NCI-H2029 (cell line): Measurements from ENCODE around the gene CDK2AP2.

Experiments used
- DNase-seq: peaks from one replicate; lab custom pipeline; 2025; lab: John Stamatoyannopoulos, UW

The CDK2AP2 gene

DNA sequence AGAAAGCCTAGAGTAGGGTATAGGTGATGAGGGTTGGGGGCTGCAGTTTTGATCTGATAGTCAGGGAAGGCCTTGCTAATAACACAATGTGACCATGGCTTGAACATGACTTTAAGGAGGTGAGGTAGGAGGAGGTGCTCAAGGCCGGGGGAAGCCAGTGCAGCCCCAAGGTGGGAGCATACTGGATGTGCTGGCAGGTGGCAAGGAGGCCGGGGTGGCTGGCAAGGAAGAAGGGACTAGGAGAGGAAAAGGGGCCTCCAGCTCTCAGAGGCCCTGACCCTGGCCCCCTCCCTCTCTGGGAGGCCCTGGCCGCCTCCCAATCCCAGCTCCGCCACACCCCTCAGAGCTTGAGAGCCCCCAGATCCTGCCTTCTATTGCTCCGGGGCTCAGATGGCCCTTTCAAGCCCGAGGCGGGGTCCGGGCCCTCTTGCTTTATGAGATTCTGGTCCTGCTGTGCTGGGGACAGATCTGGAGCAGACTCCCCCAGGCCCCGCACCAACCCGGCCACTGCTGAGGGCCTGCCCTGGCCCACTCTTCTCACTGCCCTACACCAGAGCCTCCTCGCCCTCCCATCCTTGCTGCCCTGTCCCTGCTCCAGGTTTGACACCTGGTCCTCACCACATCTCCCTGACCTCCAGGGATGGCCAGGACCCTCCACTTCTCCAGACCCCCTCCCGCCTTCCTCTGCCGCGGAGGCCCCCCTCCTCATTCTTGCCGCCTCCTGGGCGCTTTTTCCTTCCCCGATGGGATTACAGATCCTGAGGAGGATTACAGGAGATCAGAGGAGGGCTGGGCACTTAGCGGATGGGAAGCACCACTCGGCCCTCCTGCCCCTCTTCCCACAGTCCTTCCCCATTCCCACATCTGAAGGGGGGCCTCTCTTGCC, 4.6 kb downstream of the CDK2AP2 start:
- no peak for DNase-seq

DNA sequence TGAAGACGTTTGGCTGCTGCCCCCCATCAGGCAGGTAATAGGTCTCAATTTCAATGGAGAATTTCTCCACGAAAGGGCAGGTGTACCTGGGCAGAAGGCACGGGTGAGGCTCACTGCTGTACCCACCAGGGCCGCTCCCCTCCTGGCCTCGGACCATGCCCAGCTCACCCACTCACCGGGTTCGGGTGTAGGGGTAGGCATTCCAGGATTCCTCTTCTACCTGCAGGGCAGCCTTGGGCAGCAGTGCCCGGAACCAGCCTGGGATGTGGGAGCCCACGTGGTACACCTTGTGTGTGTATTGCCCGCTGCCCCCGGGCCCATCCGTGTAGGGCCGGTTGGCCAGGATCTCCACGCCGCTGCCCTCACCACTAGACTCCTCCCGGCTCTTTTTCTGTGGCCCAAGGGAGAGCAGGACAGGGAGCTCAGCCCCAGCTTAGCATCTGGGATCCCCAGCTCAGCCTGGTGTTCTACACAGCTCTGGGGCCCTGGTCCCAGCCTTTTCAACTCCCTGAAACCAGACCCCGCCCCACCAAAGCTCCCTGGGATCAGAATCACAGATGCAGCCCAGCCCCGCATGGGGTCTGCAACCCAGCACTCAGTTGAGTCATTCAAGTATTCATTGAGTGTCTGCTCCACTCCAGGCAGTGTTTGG, 5.5 kb downstream of the CDK2AP2 start:
- DNase-seq: no peak

DNA sequence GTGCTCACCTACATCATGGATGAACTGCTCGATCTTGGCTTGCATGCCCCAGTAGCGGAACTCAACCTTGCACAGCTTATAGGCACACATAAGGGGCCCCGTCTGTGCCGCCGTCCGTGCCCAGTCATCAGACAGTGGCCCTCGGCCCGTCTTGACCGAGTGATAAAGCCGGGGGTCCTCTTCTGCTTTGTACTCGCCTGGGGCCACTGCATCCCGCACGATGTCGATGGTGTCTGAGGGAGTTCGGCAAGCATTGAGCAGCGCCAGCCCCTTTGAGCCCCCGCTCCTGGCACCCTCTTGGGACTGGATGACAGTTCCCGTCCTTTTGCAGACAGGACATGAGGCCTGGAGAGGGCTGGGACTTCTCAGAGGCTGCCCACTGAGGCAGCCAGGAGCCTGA, 6.1 kb downstream of the CDK2AP2 start:
- DNase-seq: no peak

DNA sequence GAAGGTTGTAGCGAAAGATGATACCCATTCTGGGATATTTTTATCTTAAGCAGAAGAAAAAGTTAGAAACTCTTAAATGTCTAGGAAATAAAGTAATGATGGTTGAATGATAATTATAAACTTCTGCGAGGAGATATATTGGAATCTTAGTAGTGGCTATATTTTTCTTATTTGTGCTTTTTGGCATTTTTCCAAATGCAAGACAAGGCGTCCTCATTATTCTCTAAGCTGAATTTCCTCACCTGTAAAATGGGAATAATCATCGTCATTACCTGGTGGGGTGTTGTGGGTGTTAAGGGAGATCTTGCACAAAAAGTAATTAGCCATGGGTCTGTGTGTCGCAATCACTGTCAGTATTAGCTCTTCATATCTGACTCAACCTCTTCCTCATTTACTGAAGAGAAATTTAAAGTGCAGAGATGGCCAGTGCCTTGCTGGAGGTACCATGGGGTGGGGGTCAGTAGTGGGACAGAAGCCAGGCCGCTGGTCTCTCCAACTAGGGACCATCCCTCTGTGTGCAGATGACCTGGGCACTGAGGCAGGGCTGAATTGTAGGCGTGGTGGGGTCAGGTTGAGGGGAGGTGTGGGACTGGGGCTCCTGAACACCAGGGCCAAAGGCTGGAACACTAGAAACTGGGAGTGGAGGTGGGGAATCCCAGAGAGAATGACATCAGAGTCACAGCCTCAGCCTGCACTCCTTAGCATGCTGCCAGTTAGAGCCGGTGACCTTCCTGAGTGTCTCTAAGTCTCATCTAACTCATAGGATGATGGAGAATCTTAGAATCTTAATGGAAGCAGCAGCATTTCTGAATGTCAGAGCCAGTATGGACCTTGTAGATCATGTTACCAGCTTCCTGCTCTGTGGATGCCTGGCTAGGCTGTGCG, 6.9 kb downstream of the CDK2AP2 start:
- no peak for DNase-seq

DNA sequence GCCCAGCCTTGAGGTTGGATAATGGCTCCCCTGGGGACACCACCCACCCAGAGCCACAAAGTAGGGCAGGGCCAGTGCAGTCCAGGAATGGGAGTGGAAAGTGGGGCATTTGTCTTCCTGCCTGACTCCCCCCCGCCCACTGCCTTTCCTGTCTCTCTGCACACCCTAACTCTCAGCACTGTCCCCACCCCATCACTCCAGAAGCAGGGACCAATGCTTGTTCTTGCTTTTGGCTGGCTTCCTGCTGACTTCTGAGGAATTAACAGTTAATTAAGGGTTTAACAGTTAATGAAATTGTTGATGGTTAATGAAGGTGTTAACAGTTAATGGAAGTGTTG, 7.5 kb downstream of the CDK2AP2 start:
- DNase-seq: no peak

DNA sequence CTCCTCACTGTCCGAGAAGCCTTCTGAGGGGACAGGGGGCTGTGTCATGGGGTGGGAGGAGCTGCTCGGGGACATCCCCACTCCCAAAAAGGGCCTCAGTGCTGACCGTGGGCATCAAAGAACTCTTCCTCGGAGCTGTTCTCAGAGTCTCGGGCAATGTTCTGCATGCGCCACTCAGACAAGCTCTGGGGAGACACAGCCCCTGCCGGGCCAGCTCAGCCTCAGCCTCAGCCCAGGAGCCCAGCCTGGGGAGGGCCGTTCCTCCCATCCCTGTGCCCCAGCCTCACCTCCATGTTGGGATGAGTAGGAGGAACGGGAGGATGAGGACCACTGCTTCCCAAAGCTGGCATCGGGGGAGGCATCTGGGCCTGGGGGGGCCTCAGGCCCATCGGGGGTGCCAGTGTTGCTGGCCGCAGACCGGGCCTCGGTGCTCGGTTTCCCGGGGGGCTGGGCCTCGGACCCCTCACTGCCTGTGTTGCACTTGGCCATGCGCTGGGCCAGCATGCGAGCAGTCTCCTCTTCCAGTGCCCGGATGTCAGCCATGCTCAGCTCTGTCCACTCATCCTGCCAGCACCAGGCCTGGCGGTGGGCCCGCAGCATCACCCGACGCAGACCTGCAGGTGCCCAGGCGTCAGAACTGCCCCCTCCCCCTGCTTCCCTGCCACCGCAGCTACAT, 8.0 kb downstream of the CDK2AP2 start:
- no peak for DNase-seq

DNA sequence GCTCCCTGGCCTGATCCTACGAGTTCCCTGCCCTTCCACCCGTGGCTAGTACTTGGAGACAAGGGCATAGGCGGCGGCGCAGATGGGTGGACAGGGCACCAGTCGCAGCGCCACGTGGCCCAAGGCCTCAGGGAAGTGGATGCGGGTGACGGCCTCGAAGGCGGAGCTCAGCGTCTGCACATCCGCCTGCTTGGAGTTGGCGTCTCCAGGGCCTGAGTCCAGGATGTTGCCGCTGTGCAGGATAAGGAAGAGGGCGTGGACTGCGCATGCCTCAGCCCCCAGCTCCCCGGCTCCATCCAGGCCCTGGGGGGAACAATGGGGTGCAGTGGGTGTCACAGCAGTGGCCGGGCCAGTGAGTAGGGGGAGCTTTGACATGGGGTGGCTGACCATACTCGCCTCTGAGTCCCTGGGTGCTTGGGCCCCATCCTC, 9.4 kb downstream of the CDK2AP2 start:
- no peak for DNase-seq

DNA sequence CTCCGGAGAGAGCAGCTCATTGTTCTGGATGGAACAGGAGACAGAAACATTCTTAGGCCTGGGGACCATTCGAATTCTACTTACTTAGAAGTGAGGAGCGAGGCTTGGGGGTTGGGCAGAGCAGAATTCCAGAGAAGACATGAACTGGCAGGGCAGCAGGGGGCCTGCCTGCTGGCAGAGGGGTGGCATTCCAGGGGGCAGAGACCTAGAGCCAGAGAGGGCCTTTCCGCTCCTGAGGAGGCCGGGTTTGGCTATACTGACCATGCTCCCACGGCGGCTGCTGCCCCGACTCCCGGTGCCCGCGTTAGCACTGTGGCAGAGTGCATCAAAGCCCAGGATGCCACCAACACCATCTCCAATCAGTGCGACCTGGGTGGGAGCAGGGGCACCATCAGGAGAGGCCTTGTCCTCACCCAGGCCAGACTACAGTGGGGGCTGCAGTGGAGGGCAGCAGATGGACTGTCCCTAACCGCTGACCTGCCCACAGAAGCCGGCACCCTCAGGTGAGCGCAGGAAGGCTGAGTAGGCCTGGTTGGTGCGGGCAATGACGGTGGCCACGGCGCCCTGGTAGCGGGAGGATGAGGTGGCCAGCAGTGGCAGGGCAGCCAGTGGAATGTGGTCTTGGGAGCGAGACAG, 10.2 kb downstream of the CDK2AP2 start:
- DNase-seq: no peak

DNA sequence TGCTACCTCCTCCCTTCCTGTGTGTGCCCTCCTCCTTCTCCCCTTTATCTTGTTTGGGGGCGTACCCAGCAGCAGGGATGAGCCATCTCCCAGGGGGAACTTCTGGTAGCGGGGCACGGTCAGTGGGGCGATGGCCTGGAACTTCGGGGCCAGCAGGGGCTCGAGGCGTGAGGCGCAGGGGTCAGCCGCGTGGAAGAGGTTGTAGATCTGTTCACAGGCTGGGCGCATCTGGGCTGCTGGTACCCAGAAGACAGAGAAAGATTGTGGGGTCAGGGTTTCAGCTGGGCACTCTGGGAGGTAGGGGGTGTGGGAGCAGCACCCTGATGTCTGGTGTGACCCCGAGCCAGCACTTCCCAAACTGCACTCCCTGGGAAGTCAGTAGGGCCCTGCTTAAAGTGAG, 11.8 kb downstream of the CDK2AP2 start:
- no peak for DNase-seq

DNA sequence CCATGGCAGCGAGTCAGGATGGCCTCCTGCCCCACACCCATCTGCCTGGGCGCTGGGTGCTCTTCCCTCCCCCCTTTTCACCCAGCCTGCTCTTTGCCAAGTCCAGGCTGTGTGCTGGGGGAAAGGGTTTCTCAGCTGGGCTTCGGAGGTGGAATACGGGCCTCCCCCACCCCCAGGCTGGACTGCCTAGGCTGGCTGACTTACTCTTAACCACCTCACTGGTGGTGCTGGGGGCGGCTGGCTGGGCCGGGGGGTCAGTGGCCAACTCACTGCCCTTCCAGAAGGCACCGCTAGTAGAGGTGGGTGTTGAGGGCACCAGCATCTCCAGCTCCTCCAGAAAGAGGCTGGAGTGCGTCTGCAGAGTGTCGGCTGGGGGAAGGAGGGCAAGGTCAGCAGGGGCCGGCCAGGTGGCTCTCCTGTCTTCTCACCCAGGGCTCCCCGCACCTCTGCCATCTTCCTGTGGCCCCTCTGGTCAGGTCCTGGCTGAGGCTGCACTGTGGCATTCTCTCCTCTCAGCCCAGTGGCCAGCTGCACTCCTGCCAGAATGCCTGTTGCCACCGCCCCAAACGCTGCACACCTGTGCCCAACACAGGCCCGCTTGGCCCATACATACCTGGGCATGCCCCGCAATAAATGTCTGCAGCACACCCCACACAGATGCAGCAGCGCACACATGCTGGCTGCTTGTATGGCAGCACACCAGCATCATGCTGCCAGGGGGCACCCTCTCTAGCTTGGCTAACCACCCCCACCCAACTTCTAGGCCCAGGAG, 12.5 kb downstream of the CDK2AP2 start:
- DNase-seq: no peak

DNA sequence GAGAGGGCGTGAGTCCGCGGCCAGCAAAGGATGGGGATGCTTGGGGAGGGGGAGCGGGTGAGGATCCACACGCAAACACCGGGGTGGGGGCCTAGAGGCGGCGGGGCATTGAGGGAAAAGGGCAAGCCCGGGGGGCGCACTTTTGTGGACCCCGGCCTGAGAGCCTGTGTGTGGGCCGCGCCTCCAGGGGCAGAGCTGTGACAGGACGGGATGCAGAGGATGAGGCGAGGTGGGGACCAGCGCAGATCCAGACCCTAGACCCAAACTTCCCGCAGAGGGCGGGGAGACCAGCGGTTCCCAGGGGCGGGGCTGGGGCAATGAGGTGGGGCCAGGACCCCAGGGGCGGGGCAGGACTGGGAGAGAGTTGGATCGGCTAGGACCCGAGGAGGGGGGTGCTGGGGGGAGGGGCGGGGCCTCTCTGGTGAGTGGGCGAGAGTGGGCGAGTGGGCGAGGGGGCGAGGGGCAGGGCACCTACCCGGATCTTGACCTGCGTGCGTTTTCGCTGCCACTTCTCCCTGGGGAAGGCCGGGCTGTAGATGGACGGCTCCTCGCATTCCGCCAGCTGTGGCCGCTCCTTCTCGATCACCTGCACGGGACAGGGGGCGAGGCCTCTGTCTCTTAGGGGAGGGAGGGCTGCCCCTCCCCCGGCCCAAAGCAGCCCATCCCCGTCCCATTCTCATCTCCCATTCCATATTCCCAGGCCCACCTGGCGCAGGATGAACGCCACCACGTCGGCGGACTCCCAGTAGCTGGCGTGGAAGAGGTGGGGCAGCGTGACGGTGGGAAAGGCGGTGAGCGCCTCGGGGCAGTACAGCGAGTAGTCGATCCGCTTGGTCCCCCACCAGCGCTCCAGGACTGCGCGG, 13.4 kb downstream of the CDK2AP2 start:
- no peak for DNase-seq

DNA sequence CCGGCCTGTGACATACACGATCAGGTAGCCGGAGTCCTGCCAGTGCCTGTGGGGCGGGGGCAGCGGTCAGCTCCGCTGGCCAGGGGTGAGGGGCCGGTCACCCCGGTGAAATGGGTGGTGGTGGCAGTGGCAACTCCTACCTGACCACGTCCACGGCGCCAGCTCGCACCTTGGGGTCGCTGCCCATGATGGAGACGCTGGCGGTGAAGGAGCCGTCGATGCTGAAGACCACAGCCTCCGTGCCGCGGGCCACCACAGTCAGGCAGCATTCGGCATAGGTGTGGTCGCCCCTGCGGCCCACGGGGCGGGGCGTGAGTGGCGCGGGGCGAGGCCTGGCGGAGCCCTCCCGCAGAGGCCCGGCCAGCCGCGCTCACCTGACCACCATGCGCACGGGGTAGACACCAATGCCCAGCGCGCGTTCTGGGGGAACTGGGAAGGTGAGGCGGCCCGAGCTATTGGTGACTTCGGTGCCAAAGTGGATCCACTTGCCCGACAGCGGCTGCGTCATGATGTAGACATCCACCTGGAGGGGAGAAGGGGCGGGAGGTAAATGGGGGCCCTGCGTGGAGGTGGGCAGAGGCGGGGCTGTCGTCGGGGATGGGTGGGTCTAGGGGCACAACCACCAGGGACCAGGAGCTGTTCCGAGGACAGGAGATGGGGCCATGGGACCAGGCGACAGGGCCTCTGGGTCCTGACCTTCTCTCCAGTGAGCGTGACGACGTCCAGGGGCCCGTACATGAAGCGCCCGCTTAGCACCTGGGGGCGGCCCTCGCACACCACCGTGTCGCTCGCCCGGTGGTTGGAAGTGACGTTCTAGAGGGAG, 14.2 kb downstream of the CDK2AP2 start:
- DNase-seq: no peak

DNA sequence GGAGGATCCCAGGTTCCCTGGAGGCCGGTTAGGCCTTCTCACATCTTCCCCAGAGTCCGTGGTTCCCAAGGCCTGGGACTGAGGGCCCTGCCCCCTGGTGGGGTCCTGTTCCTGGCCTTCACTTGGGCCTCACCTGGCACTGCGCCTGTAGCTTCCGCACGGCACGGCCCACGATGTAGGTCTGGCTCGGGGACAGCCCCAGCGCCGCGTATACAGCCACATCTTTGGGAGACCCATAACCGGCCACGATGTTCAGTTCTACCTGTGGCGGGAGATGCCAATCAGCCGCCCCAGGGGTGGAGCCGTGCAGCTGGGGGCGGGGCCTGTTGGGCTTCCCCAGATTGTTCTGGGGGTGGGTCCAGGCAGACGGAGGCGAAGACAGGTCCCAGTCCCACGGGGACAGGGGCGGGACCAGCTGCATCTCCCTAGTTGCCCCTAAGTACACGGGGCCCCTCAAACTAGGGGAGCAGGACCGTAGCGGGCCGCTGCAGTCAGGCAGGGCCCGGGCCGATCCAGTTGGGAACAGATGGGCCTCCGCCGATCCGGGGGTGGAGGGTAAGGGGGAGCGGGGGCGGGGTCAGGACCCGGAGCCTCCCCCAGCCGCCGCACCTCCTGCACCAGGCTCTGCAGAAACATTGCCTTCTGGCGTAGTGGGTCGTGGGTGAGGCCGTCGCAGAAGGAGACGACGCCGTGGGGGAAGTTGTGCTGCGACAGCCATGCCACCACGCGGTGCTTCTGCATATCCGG, 15.0 kb downstream of the CDK2AP2 start:
- DNase-seq: no peak

DNA sequence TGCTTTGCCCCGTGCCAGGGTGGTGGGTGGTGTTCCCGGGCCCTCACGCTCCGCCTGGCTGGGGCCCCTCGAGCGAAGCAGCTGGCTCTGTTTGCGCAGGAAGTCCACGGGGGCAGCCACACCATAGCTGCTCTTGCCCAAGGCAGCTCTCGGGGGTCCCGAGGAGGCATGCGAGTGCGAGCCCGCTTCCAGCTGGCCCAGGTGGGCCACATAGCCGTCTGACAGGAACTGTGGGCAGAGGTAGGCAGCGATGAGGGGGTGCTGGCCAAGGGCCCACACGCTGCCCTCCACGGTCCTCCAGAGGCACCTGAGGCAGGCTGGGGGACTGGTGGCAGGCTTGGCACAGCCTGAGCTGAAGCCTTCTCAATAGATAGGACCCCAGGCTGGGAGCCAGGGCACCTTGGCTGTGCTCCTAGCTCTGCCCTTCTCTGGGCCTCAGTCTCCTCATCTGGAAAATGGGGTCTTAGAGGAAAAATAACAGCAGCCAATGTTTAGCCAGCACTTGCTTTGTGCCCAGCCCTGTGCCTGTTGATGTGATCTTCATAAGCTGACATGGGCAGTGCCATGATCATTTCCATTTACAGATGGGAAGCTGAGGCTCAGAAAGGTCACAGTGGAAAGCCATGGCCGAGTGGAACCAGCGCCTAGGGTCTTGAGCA, 15.8 kb downstream of the CDK2AP2 start:
- DNase-seq: no peak

DNA sequence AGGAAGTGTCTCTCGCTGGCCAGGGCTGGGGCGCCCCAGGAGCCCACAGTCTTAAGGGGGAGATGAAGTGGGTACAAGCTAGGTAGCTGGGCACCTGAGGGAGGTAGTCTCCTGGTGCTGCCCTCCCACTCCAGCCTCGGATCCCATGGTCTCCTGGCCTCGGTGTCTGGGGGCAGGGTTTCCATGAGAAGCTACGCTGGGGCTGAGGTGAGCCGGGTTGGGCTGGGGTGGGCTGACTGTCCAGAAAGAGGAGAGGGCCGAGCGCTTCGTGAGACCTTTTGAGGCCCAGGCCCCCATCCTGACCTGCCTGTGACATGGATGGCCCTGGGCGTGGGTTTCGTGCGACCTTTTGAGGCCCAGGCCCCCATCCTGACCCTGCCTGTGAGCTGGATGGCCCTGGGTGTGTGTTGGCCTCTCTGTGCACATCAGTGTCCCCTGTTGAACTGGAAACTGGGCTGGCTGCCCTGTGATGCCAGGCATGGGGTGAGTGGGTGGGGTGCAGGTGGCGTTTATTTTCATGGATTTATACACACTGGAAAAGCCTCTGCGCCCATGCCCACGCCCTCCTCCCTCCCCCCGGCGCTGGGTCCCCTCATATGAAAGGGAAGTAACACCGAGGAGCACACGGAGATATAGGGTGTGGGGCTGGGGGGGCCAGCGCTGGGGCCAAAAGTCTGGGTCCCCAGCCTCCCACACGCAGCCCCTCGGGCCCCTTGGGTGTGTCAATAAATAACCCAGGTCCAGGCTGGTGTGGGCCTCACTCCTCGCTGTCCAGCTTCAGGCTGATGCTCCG, 16.5 kb downstream of the CDK2AP2 start:
- no peak for DNase-seq

DNA sequence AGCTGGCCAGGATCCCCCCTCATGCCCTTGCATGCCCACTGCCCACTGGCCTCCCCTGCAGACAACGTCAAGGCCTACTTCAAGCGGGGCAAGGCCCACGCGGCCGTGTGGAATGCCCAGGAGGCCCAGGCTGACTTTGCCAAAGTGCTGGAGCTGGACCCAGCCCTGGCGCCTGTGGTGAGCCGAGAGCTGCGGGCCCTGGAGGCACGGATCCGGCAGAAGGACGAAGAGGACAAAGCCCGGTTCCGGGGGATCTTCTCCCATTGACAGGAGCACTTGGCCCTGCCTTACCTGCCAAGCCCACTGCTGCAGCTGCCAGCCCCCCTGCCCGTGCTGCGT, 17.3 kb downstream of the CDK2AP2 start:
- no peak for DNase-seq
